Measurements from ENCODE around the gene CNTNAP2. TPM values are rescaled to one million over a fixed set of nuclear protein-coding genes. Genes with fewer than 3 reads are reported as not detected.

Gene CNTNAP2
- total and polyA plus RNA-seq, 7 donors = 0.60 to 2.4 (median 1.7) TPM

DNA sequence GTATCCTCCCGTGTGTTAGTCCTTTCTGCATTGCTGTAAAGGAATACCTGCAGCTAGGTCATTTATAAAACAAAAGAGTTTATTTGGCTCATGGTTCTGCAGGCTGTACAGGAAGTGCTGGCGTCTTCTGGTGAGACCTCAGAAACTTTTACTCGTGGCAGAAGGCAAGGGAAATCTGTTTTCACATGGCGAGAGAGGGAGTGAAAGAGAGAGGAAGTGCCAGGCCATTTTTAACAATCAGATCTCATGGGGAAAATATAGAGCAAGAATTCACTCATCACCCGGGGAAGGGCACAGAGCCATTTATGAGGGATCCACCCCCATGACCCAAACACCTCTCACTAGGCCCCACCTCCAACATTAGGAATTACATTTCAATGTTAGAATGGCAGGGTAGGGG is 952.2 kb downstream of the CNTNAP2 start:
- H3K4me1 ChIP-seq = no peaks in the 10 kb centered on the region
- WGBS, 2 donors = 71% methylated on average over 5 of the region's 5 CpGs
- intact Hi-C loops (cut with DNase I) = no loop called here
- no peak overlapping the region for H3K27ac ChIP-seq
- no peak for TF ChIP-seq EP300 (IDR thresholded peaks at IDR 0.05)
- no peak for TF ChIP-seq POLR2A (IDR thresholded peaks at IDR 0.05)
- TF ChIP-seq, protein P1, sequence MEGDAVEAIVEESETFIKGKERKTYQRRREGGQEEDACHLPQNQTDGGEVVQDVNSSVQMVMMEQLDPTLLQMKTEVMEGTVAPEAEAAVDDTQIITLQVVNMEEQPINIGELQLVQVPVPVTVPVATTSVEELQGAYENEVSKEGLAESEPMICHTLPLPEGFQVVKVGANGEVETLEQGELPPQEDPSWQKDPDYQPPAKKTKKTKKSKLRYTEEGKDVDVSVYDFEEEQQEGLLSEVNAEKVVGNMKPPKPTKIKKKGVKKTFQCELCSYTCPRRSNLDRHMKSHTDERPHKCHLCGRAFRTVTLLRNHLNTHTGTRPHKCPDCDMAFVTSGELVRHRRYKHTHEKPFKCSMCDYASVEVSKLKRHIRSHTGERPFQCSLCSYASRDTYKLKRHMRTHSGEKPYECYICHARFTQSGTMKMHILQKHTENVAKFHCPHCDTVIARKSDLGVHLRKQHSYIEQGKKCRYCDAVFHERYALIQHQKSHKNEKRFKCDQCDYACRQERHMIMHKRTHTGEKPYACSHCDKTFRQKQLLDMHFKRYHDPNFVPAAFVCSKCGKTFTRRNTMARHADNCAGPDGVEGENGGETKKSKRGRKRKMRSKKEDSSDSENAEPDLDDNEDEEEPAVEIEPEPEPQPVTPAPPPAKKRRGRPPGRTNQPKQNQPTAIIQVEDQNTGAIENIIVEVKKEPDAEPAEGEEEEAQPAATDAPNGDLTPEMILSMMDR (IDR thresholded peaks at IDR 0.05) = no peak
- TF ChIP-seq POLR2AphosphoS5 (IDR thresholded peaks at IDR 0.05) = no peak
- DNase-seq = no peak
- H3K4me3 ChIP-seq = no peak overlapping the region
- H3K27me3 ChIP-seq = no peaks in the 10 kb centered on the region
- no peaks in the 10 kb centered on the region for H3K9me3 ChIP-seq
- H3K36me3 ChIP-seq = no peaks in the 10 kb centered on the region

DNA sequence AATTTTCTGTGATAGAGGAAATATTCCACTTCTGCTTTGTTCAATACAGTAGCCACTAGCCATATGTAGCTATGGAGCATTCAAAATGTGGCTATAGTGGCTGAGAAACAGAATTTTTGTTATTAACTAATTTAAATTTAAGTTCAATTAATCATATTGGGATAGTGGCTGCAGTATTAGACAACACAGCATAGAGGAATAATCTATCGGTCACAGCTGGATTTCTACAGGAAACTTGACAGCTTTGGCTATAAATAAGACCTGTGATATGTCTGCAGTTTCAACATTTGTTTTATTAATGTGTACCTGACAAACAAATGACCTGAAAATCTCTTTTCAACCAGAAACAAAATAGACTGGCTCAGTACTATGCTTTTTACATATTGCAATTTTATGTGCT is 953.2 kb downstream of the CNTNAP2 start:
- intact Hi-C loops (cut with DNase I) = no loop called here
- no peaks in the 10 kb centered on the region for H3K36me3 ChIP-seq
- H3K4me3 ChIP-seq = no peak overlapping the region
- no peak for DNase-seq
- no peak overlapping the region for H3K27ac ChIP-seq
- H3K9me3 ChIP-seq = no peaks in the 10 kb centered on the region
- no peaks in the 10 kb centered on the region for H3K4me1 ChIP-seq
- H3K27me3 ChIP-seq = no peaks in the 10 kb centered on the region
- 53 to 80% methylated on average over 1 of the region's 1 CpG for WGBS, 2 donors
- TF ChIP-seq POLR2A (IDR thresholded peaks at IDR 0.05) (no peak), POLR2AphosphoS5 (IDR thresholded peaks at IDR 0.05) (no peak), EP300 (IDR thresholded peaks at IDR 0.05) (no peak)
- TF ChIP-seq, protein P1 (IDR thresholded peaks at IDR 0.05) = no peak

DNA sequence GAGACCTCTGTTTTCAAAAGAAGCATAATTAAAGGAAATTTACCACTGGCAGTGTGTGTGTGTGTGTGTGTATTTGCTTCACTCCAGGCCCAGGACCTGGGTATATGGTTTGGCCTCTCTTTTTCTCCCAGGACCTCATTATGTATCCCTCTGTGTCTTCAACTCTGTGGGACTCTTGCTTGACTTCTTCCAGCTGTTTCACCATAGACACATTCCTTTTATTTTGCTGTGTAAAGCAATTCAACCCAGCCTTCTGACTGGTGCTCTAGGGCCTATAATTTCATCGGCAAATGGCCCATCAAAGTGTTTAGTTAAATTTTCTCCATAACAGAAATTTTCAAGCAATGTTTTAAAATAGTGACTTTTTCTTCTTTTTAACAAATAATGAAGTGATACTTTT is 954.3 kb downstream of the CNTNAP2 start:
- TF ChIP-seq EP300 (IDR thresholded peaks at IDR 0.05) (no peak), POLR2A (IDR thresholded peaks at IDR 0.05) (no peak), POLR2AphosphoS5 (IDR thresholded peaks at IDR 0.05) (no peak)
- TF ChIP-seq, protein P1 (IDR thresholded peaks at IDR 0.05) = no peak
- H3K27ac ChIP-seq = no peak overlapping the region
- 74 to 86% methylated on average over 1 of the region's 1 CpG for WGBS, 2 donors
- H3K27me3 ChIP-seq = no peaks in the 10 kb centered on the region
- no peak overlapping the region for H3K4me3 ChIP-seq
- no peaks in the 10 kb centered on the region for H3K9me3 ChIP-seq
- no peaks in the 10 kb centered on the region for H3K4me1 ChIP-seq
- intact Hi-C loops (cut with DNase I) = no loop called here
- no peaks in the 10 kb centered on the region for H3K36me3 ChIP-seq
- no peak for DNase-seq

DNA sequence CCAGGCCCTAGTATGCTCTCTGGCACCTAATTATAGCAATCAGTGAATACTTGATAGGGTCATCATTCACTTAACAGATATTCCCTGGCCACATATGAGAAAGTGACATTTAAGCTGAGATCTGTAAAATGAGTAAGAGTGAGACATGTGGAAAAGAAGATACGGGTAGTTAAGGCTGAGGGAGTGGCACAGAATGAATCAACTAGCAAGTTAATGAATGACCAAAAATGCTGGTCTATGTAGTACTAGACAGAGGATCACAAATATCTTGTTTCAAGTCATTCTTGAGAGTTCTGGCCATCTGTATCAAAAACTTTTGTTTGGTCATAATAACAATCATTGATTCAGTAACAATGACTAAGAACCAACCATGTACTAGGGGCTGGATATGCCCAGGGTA is 954.9 kb downstream of the CNTNAP2 start:
- no peak overlapping the region for H3K27ac ChIP-seq
- TF ChIP-seq POLR2A (IDR thresholded peaks at IDR 0.05) (no peak), EP300 (IDR thresholded peaks at IDR 0.05) (no peak), POLR2AphosphoS5 (IDR thresholded peaks at IDR 0.05) (no peak)
- TF ChIP-seq, protein P1 (IDR thresholded peaks at IDR 0.05) = no peak
- H3K27me3 ChIP-seq = no peaks in the 10 kb centered on the region
- no peaks in the 10 kb centered on the region for H3K9me3 ChIP-seq
- intact Hi-C loops (cut with DNase I) = no loop called here
- no peak for DNase-seq
- WGBS, 2 donors = 19 to 70% methylated on average over 1 of the region's 1 CpG
- no peaks in the 10 kb centered on the region for H3K4me1 ChIP-seq
- H3K4me3 ChIP-seq = no peak overlapping the region
- H3K36me3 ChIP-seq = no peaks in the 10 kb centered on the region

DNA sequence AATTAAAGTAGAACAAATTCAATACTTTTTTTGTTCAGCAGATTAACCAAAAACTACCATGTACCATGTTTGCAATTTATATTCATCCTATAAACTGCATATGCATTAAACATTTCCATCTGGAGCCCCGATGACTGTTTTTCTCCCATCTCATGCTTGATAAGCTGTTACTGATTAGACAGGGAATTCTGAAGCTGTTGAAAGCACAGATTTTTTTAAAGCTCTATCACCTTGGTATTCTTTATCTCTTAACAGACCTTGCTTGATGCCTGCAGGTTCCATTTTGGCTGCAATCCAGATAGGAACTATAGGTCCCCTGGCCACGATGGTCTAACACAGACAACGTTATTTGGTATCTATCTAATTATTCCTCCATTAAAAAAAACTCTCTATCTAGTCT is 961.7 kb downstream of the CNTNAP2 start:
- Histone ChIP-seq H3K4me3 (no peak overlapping the region), H3K27ac (no peak overlapping the region), H3K9me3 (no peaks in the 10 kb centered on the region), H3K36me3 (no peaks in the 10 kb centered on the region), H3K27me3 (no peaks in the 10 kb centered on the region), H3K4me1 (no peaks in the 10 kb centered on the region)
- DNase-seq = no peak
- 48 to 68% methylated on average over 3 of the region's 3 CpGs for WGBS, 2 donors
- TF ChIP-seq EP300 (IDR thresholded peaks at IDR 0.05) (no peak), POLR2AphosphoS5 (IDR thresholded peaks at IDR 0.05) (no peak), POLR2A (IDR thresholded peaks at IDR 0.05) (no peak)
- TF ChIP-seq, protein P1 (IDR thresholded peaks at IDR 0.05) = no peak
- intact Hi-C loops (cut with DNase I) = no loop called here
